Measurements from ENCODE around the gene EIF3I. TPM values are rescaled to one million over a fixed set of nuclear protein-coding genes. Genes with fewer than 3 reads are reported as not detected.

The EIF3I gene
- polyA plus RNA-seq (2011; rRNA removed) (299 and 300 TPM in 2 replicates), polyA plus RNA-seq (2017; fragmentation: RNase III; extraction: RNeasy Plus Mini Kit Qiagen cat#74134 plus additional on column Dnase treatment) (318 to 335 TPM (median 330 TPM) in 3 replicates), polyA minus RNA-seq (2011; rRNA and poly(A)+ RNA removed) (298 and 520 TPM in 2 replicates)
- 350 and 365 TPM in 2 replicates for polyA plus RNA-seq (2012; cell fraction: cytosol; rRNA removed)
- 185 and 215 TPM in 2 replicates for polyA plus RNA-seq (2012; cell fraction: nucleus; rRNA removed)

GRCh38 chr1:32221980-32222755 lies at the start of gene EIF3I, which contains the start of gene TMEM234:
Gene EIF3I, plus strand, starts transcription at chr1:32222407. Its CDS starts 35 bp downstream, at chr1:32222442.
Gene TMEM234, minus strand, starts transcription at chr1:32222353. Its CDS starts 31 bp downstream, at chr1:32222322.
- Histone ChIP-seq H3K4me3 (peak within 1 kb of the TSS; percentile 86), H3K4me2 (peak within 1 kb of the TSS; percentile 94), H3K27ac (peak within 1 kb of the TSS; percentile 93 to 97), H3K9me3 (no peaks in the 10 kb centered on the region), H3K4me1 (peaks cover 18% of the 10 kb centered on the region)
- ChIA-PET POLR2A (interaction anchor here (1.5 kb wide), 1 partner anchor 26 kb away, joined by 3 read pairs; no protein-coding TSS in a partner anchor), CTCF (interaction anchor here (4.3 kb wide), 1 partner anchor 95 kb away, joined by 20 read pairs; no protein-coding TSS in a partner anchor)
- ATAC-seq (peak; percentile 97), FAIRE-seq (no peak), DNase-seq (ENCODE audit: low read depth in 1 of 2, low spot score in 1 of 2) (peak; percentile 84 to 89)
- no peak for TF ChIP-seq TP53 (CRISPR knock-in tag; IDR thresholded peaks at IDR 0.05)
- TF ChIP-seq, protein P1, sequence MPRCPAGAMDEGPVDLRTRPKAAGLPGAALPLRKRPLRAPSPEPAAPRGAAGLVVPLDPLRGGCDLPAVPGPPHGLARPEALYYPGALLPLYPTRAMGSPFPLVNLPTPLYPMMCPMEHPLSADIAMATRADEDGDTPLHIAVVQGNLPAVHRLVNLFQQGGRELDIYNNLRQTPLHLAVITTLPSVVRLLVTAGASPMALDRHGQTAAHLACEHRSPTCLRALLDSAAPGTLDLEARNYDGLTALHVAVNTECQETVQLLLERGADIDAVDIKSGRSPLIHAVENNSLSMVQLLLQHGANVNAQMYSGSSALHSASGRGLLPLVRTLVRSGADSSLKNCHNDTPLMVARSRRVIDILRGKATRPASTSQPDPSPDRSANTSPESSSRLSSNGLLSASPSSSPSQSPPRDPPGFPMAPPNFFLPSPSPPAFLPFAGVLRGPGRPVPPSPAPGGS (IDR thresholded peaks at IDR 0.05): peak; percentile 60; the same call in 1 of the 3 replicates
- no peak for TF ChIP-seq HES2 (IDR thresholded peaks at IDR 0.05)
- TF ChIP-seq FOSL2 (IDR thresholded peaks at IDR 0.05): no peak
- TF ChIP-seq FOSL2 (CRISPR knock-in tag; IDR thresholded peaks at IDR 0.05): peak; percentile 35
- TF ChIP-seq MAFK (IDR thresholded peaks at IDR 0.05; ENCODE audit: partially characterized antibody): no peak
- TF ChIP-seq HOXB13 (CRISPR knock-in tag; IDR thresholded peaks at IDR 0.05; ENCODE audit: low read depth): no peak
- no peak for TF ChIP-seq CHD2 (IDR thresholded peaks at IDR 0.05; ENCODE audit: low read length, partially characterized antibody)
- no peak for TF ChIP-seq RFX5 (IDR thresholded peaks at IDR 0.05)
- TF ChIP-seq NPAS2 (CRISPR knock-in tag; IDR thresholded peaks at IDR 0.05; ENCODE audit: borderline replicate concordance): no peak
- TF ChIP-seq JUN (IDR thresholded peaks at IDR 0.05): peak in 1 of 2 experiments; percentile 69; a peak in 2 of 5 replicates
- TF ChIP-seq, protein P2, sequence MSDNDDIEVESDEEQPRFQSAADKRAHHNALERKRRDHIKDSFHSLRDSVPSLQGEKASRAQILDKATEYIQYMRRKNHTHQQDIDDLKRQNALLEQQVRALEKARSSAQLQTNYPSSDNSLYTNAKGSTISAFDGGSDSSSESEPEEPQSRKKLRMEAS (IDR thresholded peaks at IDR 0.05): peak; percentile 77
- TF ChIP-seq POLR2A (IDR thresholded peaks at IDR 0.05; ENCODE audit: low read length): peak; percentile 53
- peak; percentile 64; the same call in 1 of the 2 replicates for TF ChIP-seq PHF8 (IDR thresholded peaks at IDR 0.05; ENCODE audit: borderline replicate concordance, low read depth)
- 4% methylated on average over 9 of the region's 46 CpGs for WGBS (ENCODE audit: missing lambda C conversion rate)

DNA sequence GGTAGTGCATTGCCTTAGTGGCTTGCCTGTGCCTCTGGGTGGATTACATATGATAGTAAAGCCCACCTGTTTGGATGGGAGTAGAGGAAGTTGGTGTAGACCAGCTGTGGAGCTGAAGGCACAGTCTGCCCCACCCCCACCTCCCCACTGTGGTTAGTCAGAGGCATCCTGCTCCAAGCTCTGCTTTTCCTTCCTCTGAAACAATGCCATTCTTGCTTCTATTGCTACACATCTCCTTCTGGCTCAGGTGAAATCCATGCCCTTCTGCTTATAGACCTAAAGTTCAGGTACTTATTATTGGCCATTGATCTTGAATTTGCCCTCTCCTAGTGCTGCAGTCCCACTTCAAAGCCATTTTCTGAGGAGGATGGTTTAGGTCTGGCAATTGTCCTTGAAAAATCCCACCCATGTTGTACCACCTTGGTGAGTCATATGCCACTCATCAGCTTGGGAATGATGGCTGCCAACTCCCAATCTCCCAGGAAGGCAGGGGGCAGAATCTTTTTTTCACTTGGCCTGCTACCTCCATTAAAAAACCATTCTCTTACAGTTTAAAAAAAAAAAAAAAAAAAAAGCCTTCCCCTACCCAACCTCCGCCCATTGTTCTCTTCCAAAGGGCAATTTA lies 49.5 kb upstream of the EIF3I start:
- TF ChIP-seq JUNB (IDR thresholded peaks at IDR 0.05) (no peak), POLR2A (IDR thresholded peaks at IDR 0.05; ENCODE audit: low read length) (no peak), SMC3 (IDR thresholded peaks at IDR 0.05) (no peak), RARB (CRISPR knock-in tag; IDR thresholded peaks at IDR 0.05) (no peak), ZC3H11A (IDR thresholded peaks at IDR 0.05) (no peak)
- Histone ChIP-seq H3K4me2 (no peak overlapping the region), H3K27ac (no peak overlapping the region), H3K4me3 (no peak overlapping the region), H3K9me3 (no peaks in the 10 kb centered on the region), H3K4me1 (peaks cover 7% of the 10 kb centered on the region; the same call in 2 of the 3 replicates)
- FAIRE-seq (no peak), DNase-seq (ENCODE audit: low read depth in 1 of 2, low spot score in 1 of 2) (no peak), ATAC-seq (no peak)
- ChIA-PET CTCF (no interaction called here), POLR2A (interaction anchor here (0.6 kb wide), 1 partner anchor 58 kb away, joined by 3 read pairs; no protein-coding TSS in a partner anchor)
- WGBS (ENCODE audit: missing lambda C conversion rate): 86% methylated on average over 1 of the region's 1 CpG

Measured in A549 (cell line).